PC-9 (cell line): ENCODE measurements around the gene IL17REL.

Source experiments
- CTCF ChIP-seq: fragments of 200-600 bp; sonication (generic); conservative IDR thresholded peaks from 2 replicates; pipeline ENCODE4 v1.6.1; 2017; ENCODE audit warnings: mixed run types, antibody characterized with exemption, mild to moderate bottlenecking, moderate library complexity
- EZH2 ChIP-seq: fragments of 200-600 bp; sonication (generic); IDR thresholded peaks from 2 replicates; pipeline ENCODE4 v1.8.0; 2017; ENCODE audit warnings: antibody characterized with exemption, low read depth

- TF ChIP-seq CTCF, result no peak
- TF ChIP-seq EZH2, result no peak
Measured at GRCh38 chr22:49967706-49968208, 44.8 kb downstream of the IL17REL start.
